Psoas muscle (tissue), 8 donors: ENCODE results near the gene STAT4. TPM values are rescaled to one million over a fixed set of nuclear protein-coding genes. Genes with fewer than 3 reads are reported as not detected.

ENCODE experiments used
- ATAC-seq, 4 donors: fragments of 200-7000 bp; cut with Tn5 transposase; one replicate each; pipeline ENCODE4 v1.9.1; 2020; ENCODE audit warnings: moderate library complexity in 3 of 4, mild to moderate bottlenecking in 2 of 4
- DNase-seq, 2 donors: peaks; one replicate each; pipeline ENCODE4 v3.0.0-alpha.2; 2020
- H3K27ac ChIP-seq: fragments of 200-600 bp; one replicate; pipeline ENCODE4 v1.8.0; 2022
- H3K27me3 ChIP-seq, 3 donors: fragments of 200-600 bp in 1 of 3; one replicate each; pipeline versions ENCODE4 v1.6.1 to v1.8.0; 2013 to 2022; ENCODE audit warnings: low read length in 2 of 3, mild to moderate bottlenecking in 2 of 3, moderate library complexity in 1 of 3; ENCODE audit not compliant: insufficient read depth in 3 of 3
- H3K36me3 ChIP-seq, 2 donors: fragments of 200-600 bp in 1 of 2; one replicate each; pipeline versions ENCODE4 v1.6.1 to v1.8.0; 2013 to 2022; ENCODE audit warnings: low read depth in 1 of 2, mild to moderate bottlenecking in 1 of 2, moderate library complexity in 1 of 2; ENCODE audit not compliant: insufficient read depth in 1 of 2
- H3K4me1 ChIP-seq: fragments of 200-600 bp; one replicate; pipeline ENCODE4 v1.8.0; 2022
- H3K4me3 ChIP-seq: fragments of 200-600 bp; one replicate; pipeline ENCODE4 v1.8.0; 2022; ENCODE audit warnings: mild to moderate bottlenecking
- H3K9me3 ChIP-seq: fragments of 200-600 bp; one replicate; pipeline ENCODE4 v1.8.0; 2022
- CTCF ChIP-seq: fragments of 200-600 bp; IDR thresholded peaks from one replicate; pipeline ENCODE4 v1.8.0; 2022; ENCODE audit warnings: antibody characterized with exemption
- WGBS, 3 donors: extraction: QIAGEN DNeasy Blood & Tissue Kit; methylation state at CpG; one replicate each; pipeline versions ENCODE4 v1.1.6 to v1.1.7; 2013; 5-methylcytosine and 5-hydroxymethylcytosine counted together
- intact Hi-C, 2 donors: fragments of 100-400 bp; cut with DNase I; formaldehyde crosslinking; loops; one replicate each; pipeline versions ENCODE4 v1.11.0 to v1.14.2; 2022
- polyA plus RNA-seq, 3 donors: library from polyadenylated mRNA; stranded (reverse); fragments of 200-250 nt; gene quantifications; one replicate each; pipeline ENCODE4 v1.2.3, GENCODE V29; 2013
- total RNA-seq, 4 donors: library from RNA; stranded (reverse); fragmentation: NEBNext Ultra II Directional in 2 of 4; extraction: Animal tissue kit (Norgen Biotek cat#: 25700) in 2 of 4; gene quantifications; one replicate each; pipeline versions ENCODE4 v1.2.1 to v1.2.4, GENCODE V29; 2021 to 2023
- donor health status: healthy with polysubstance abuse.
- donor health status: DM: no; HTN: no; CAD: no; lungs with moderate emphysema.
- donor health status: Bipolar disorder and iron deficiency.
- donor health status: healthy.
- donor health status: DM: yes; HTN: yes; CAD: no.
- donor health status: DM: no; HTN: no; CAD: no.
- donor health status: DM: no; HTN: no; CAD: no.
- donor health status: DM: yes; HTN: yes; CAD: no.

STAT4 gene
- total and polyA plus RNA-seq, 7 donors: 0.19 to 0.56 (median 0.30) TPM

- H3K4me1 ChIP-seq: peaks cover 20% of the 10 kb centered on the region
- no peak for ATAC-seq
Measured at GRCh38 chr2:191169456-191170300, 18.9 kb upstream of the STAT4 start.

GRCh38 chr2:191167766-191168165, 17.0 kb upstream of the STAT4 start:
- Histone ChIP-seq H3K27ac (no peak overlapping the region), H3K4me1 (peaks cover 20% of the 10 kb centered on the region), H3K4me3 (no peak overlapping the region), H3K27me3 (no peaks in the 10 kb centered on the region), H3K36me3 (no peaks in the 10 kb centered on the region), H3K9me3 (no peaks in the 10 kb centered on the region)
- DNase-seq (no peak), ATAC-seq (no peak)
- no peak for TF ChIP-seq CTCF
- intact Hi-C loops: loop anchor here (5.0 kb wide), 2 partner anchors 335 to 355 kb away; no protein-coding TSS in a partner anchor
- WGBS, 3 donors: 48 to 72% (median 50%) methylated on average over 2 of the region's 2 CpGs

More at GRCh38 chr2:191169456-191170300, 18.9 kb upstream of the STAT4 start:
- no peak overlapping the region for H3K4me3 ChIP-seq
- DNase-seq: no peak
- TF ChIP-seq CTCF: no peak
- no peak overlapping the region for H3K27ac ChIP-seq
- intact Hi-C loops: loop anchor here (5.0 kb wide), 2 partner anchors 333 to 353 kb away; no protein-coding TSS in a partner anchor
- no peaks in the 10 kb centered on the region for H3K9me3 ChIP-seq
- no peaks in the 10 kb centered on the region for H3K27me3 ChIP-seq
- H3K36me3 ChIP-seq: no peaks in the 10 kb centered on the region
- 93 to 99% (median 96%) methylated on average over 5 of the region's 5 CpGs for WGBS, 3 donors

DNA sequence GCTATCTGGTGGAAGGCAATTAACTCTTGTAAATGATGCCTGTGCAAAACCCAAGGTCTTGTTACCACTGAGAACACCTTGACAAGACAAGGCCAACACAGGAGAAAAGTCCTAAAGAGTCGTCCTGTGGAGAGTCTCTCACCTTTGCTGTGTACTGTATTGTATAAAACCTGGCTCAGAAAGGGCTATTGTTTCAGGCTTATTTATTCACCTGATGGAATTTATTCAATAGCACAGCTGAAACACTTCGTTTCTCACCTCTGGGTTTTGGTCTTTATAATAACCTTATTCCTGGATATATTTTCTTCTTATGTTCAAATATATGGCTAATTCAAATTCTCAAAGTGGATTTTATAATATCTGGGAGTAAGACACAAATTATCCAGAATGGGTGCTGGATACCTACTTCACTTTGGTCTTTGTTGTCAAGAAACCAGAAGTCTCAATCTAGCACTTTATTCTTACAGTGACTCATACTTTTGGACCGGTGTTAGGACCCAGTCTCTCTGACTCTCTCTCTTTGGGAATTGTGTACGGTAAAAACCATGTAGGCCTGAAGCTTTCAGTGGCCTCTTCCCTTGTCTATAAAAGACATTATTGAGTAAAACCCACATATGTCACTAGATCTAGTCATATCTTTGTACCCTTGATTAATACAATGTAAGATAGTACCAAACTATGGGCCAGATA, 16.1 kb upstream of the STAT4 start:
- intact Hi-C loops: loop anchor here (5.0 kb wide), 2 partner anchors 335 to 355 kb away; no protein-coding TSS in a partner anchor
- peak overlapping the region; percentile 63 for H3K27ac ChIP-seq
- no peaks in the 10 kb centered on the region for H3K27me3 ChIP-seq
- peaks cover 20% of the 10 kb centered on the region for H3K4me1 ChIP-seq
- no peak for TF ChIP-seq CTCF
- H3K4me3 ChIP-seq: no peak overlapping the region
- WGBS, 3 donors: 59 to 68% (median 62%) methylated on average over 4 of the region's 4 CpGs
- no peak for DNase-seq
- no peaks in the 10 kb centered on the region for H3K36me3 ChIP-seq
- H3K9me3 ChIP-seq: no peaks in the 10 kb centered on the region
- ATAC-seq: peak in 1 of 4 donors; percentile 3

- 18 to 24% (median 20%) methylated on average over 4 of the region's 4 CpGs for WGBS, 3 donors
- no peak for DNase-seq
- intact Hi-C loops: loop anchor here (5.0 kb wide), 2 partner anchors 336 to 356 kb away; no protein-coding TSS in a partner anchor
- Histone ChIP-seq H3K4me1 (peaks cover 20% of the 10 kb centered on the region), H3K4me3 (no peak overlapping the region), H3K27ac (peak overlapping the region; percentile 63), H3K9me3 (no peaks in the 10 kb centered on the region), H3K36me3 (no peaks in the 10 kb centered on the region), H3K27me3 (no peaks in the 10 kb centered on the region)
- no peak for TF ChIP-seq CTCF
- ATAC-seq: peak; percentile 87 to 95 (median 93)
Measured at GRCh38 chr2:191166111-191166755, 15.4 kb upstream of the STAT4 start.
